NCI-H524 treated with DMSO at 0.1 percent for 48 hours (cell line): ENCODE data around the gene BDKRB2.

Experiments
- DNase-seq: peaks from one replicate; lab custom pipeline; 2025; lab: John Stamatoyannopoulos, UW

BDKRB2 gene

GRCh38 chr14:96272777-96273473, 68.3 kb downstream of the BDKRB2 start:
- no peak for DNase-seq

GRCh38 chr14:96273629-96274028, 69.0 kb downstream of the BDKRB2 start:
- DNase-seq, result no peak

- peak; percentile 42 for DNase-seq
Observed at GRCh38 chr14:96274122-96274521, 69.5 kb downstream of the BDKRB2 start.

GRCh38 chr14:96274543-96274942, 69.9 kb downstream of the BDKRB2 start:
- no peak for DNase-seq

GRCh38 chr14:96275177-96276112, 70.8 kb downstream of the BDKRB2 start:
- DNase-seq, result peak; percentile 38

GRCh38 chr14:96277890-96278289, 73.3 kb downstream of the BDKRB2 start:
- no peak for DNase-seq

GRCh38 chr14:96279564-96279963, 74.9 kb downstream of the BDKRB2 start:
- DNase-seq, result no peak

- no peak for DNase-seq
Observed at GRCh38 chr14:96280104-96280503, 75.5 kb downstream of the BDKRB2 start.

- no peak for DNase-seq
Observed at GRCh38 chr14:96281486-96281885, 76.8 kb downstream of the BDKRB2 start.

- DNase-seq, result no peak
Observed at GRCh38 chr14:96284008-96284407, 79.4 kb downstream of the BDKRB2 start.

- no peak for DNase-seq
Observed at GRCh38 chr14:96284430-96284829, 79.8 kb downstream of the BDKRB2 start.

GRCh38 chr14:96285667-96286066, 81.0 kb downstream of the BDKRB2 start:
- DNase-seq, result no peak

GRCh38 chr14:96286251-96286650, 81.6 kb downstream of the BDKRB2 start:
- no peak for DNase-seq

GRCh38 chr14:96287856-96288255, 83.2 kb downstream of the BDKRB2 start:
- DNase-seq, result no peak
